ENCODE results near the gene CGGBP1.
"Not testable (repeated sequence)": the region's sequence is repeated elsewhere in the genome, so short reads cannot be mapped to it uniquely, and the experiment has no call there.

The CGGBP1 gene

GRCh38 chr3:88034491-88035275 is 24.1 kb downstream of the CGGBP1 start:
- DNase-seq = no peak

- no peak for DNase-seq
Observed at GRCh38 chr3:88033808-88034207, 25.0 kb downstream of the CGGBP1 start.

- DNase-seq = no peak
Observed at GRCh38 chr3:88033079-88033478, 25.7 kb downstream of the CGGBP1 start.

- no peak for DNase-seq
Observed at GRCh38 chr3:88032245-88032644, 26.6 kb downstream of the CGGBP1 start.

- no peak for DNase-seq
Observed at GRCh38 chr3:88031642-88032077, 27.1 kb downstream of the CGGBP1 start.

- no peak for DNase-seq
Observed at GRCh38 chr3:88030210-88030609, 28.6 kb downstream of the CGGBP1 start.

- DNase-seq = no peak
Observed at GRCh38 chr3:88028876-88029275, 29.9 kb downstream of the CGGBP1 start.

GRCh38 chr3:88025001-88025552 is 33.7 kb downstream of the CGGBP1 start:
- no peak for DNase-seq

GRCh38 chr3:88019024-88019423 is 39.8 kb downstream of the CGGBP1 start:
- no peak for DNase-seq

GRCh38 chr3:88015656-88016055 is 43.1 kb downstream of the CGGBP1 start:
- not testable (repeated sequence) for DNase-seq

- no peak for DNase-seq
Observed at GRCh38 chr3:88013592-88013991, 45.2 kb downstream of the CGGBP1 start.

- DNase-seq = no peak
Observed at GRCh38 chr3:88010810-88011209, 48.0 kb downstream of the CGGBP1 start.

- no peak for DNase-seq
Observed at GRCh38 chr3:88009066-88009465, 49.7 kb downstream of the CGGBP1 start.

- no peak for DNase-seq
Observed at GRCh38 chr3:88005066-88005465, 53.7 kb downstream of the CGGBP1 start.

GRCh38 chr3:88003115-88003755 is 55.6 kb downstream of the CGGBP1 start:
- DNase-seq = peak in 1 of 56 donors; percentile 3

GRCh38 chr3:88002448-88002847 is 56.4 kb downstream of the CGGBP1 start:
- DNase-seq = no peak

Data from nucleus accumbens (tissue), 56 donors.